ENCODE measurements around the gene KIAA0753. TPM values are rescaled to one million over a fixed set of nuclear protein-coding genes. Genes with fewer than 3 reads are reported as not detected.

The KIAA0753 gene
- total RNA-seq, 6 experiments from 2014 or later = 3.7 to 6.5 (median 4.9) TPM

DNA sequence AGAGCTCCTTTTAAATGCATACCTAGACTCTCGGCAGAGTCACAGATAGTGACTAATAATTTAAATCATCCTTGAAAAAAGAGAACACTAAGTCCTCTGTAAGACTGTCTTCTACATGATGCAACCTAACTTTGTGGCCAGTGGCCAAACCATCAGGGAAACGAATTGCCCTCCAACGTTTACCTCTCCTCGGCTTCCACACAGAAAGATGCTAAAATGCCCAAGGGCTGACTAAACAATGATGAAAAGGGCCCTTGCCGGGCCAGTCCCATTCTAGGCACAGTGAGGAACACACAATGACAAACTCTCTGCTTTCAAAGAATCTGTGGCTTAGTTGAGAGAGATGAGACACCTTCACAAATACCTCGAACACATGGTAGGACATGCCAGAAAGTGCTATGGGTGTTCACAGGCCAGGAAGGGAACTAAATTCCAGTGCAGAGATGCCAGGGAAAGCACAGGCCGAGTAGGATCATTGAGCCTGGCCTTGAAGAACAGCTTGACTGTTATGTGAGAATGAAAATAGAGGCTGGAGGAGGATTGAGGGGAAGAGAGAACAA is 48.8 kb downstream of the KIAA0753 start:
- ATAC-seq (no peak), DNase-seq (no peak)
- Histone ChIP-seq H3K36me3 (peaks cover 0 to 24% (median 10%) of the 10 kb centered on the region in 4 donors), H3K4me1 (no peaks in the 10 kb centered on the region), H3K9me3 (no peaks in the 10 kb centered on the region), H3K27me3 (no peaks in the 10 kb centered on the region), H3K27ac (no peak overlapping the region), H3K4me3 (no peak overlapping the region)
- intact Hi-C loops (cut with DNase I) = no loop called here
- 73% methylated on average over 5 of the region's 7 CpGs for WGBS (ENCODE audit: insufficient coverage, low coverage, low lambda C conversion rate, missing lambda C conversion rate)
- TF ChIP-seq, protein P1, sequence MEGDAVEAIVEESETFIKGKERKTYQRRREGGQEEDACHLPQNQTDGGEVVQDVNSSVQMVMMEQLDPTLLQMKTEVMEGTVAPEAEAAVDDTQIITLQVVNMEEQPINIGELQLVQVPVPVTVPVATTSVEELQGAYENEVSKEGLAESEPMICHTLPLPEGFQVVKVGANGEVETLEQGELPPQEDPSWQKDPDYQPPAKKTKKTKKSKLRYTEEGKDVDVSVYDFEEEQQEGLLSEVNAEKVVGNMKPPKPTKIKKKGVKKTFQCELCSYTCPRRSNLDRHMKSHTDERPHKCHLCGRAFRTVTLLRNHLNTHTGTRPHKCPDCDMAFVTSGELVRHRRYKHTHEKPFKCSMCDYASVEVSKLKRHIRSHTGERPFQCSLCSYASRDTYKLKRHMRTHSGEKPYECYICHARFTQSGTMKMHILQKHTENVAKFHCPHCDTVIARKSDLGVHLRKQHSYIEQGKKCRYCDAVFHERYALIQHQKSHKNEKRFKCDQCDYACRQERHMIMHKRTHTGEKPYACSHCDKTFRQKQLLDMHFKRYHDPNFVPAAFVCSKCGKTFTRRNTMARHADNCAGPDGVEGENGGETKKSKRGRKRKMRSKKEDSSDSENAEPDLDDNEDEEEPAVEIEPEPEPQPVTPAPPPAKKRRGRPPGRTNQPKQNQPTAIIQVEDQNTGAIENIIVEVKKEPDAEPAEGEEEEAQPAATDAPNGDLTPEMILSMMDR (IDR thresholded peaks at IDR 0.05) = no peak
- TF ChIP-seq POLR2A (IDR thresholded peaks at IDR 0.05) = no peak

DNA sequence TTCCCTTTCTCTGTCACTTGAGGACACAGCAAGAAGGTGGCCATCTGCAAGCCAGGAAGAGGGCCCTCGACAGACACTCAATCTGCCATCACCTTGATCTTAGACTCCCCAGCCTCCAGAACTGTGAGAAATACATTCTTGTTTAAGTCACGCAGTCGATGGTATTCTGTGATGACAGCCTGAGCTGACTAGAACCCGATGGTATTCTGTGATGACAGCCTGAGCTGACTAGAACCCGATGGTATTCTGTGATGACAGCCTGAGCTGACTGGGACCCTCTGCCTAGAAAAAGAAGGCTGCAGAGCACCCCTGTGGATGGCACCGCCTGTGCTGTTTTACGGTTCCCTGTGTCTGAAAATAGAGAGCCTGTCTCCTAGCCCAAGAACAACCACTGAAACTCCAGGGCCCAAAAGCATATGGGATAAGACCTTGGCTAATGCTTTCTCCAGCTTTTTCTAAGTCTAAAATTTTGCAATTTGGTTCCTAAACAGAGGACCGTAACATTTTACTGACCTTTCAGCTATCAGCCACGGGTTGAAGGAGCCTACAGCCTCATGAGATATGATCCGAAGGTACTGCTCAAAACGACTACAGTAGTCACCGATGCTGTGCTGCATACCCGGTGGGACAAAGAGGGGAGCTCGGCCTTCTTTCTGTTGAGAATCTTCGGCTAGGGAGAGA is 51.1 kb downstream of the KIAA0753 start:
- H3K27me3 ChIP-seq = no peaks in the 10 kb centered on the region
- no peaks in the 10 kb centered on the region for H3K4me1 ChIP-seq
- H3K4me3 ChIP-seq = no peak overlapping the region
- H3K9me3 ChIP-seq = no peaks in the 10 kb centered on the region
- WGBS (ENCODE audit: insufficient coverage, low coverage, low lambda C conversion rate, missing lambda C conversion rate) = 94% methylated on average over 9 of the region's 15 CpGs
- DNase-seq (no peak), ATAC-seq (no peak)
- H3K36me3 ChIP-seq = peaks cover 0 to 13% (median 10%) of the 10 kb centered on the region in 4 donors
- TF ChIP-seq, protein P1 (IDR thresholded peaks at IDR 0.05) = no peak
- TF ChIP-seq POLR2A (IDR thresholded peaks at IDR 0.05) = no peak
- intact Hi-C loops (cut with DNase I) = no loop called here
- H3K27ac ChIP-seq = no peak overlapping the region

DNA sequence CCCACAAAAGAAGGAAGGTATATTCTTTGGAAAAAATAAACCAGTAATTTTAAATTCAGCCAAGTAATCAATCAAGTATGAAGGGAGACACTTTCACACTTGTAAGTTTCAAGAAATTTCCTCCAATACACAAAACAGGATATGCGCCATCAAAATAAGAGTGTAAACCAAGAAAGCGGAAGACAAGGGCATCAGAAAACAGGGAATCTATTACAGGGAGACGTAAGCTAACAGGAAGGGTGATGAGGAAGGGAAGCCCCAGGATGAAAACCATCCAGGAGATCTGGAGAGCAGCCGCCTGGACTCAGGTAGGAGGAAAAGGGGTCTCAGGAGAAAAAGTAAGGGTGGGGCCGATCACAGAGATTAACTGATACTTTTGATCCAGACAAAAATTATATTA is 52.3 kb downstream of the KIAA0753 start:
- H3K4me3 ChIP-seq = no peak overlapping the region
- H3K9me3 ChIP-seq = no peaks in the 10 kb centered on the region
- DNase-seq (no peak), ATAC-seq (peak in 3 of 4 donors; percentile 17 to 63 (median 52))
- no peak for TF ChIP-seq POLR2A (IDR thresholded peaks at IDR 0.05)
- TF ChIP-seq, protein P1 (IDR thresholded peaks at IDR 0.05) = no peak
- no peak overlapping the region for H3K27ac ChIP-seq
- 79% methylated on average over 5 of the region's 5 CpGs for WGBS (ENCODE audit: insufficient coverage, low coverage, low lambda C conversion rate, missing lambda C conversion rate)
- intact Hi-C loops (cut with DNase I) = no loop called here
- no peaks in the 10 kb centered on the region for H3K4me1 ChIP-seq
- peaks cover 0 to 13% (median 10%) of the 10 kb centered on the region in 4 donors for H3K36me3 ChIP-seq
- no peaks in the 10 kb centered on the region for H3K27me3 ChIP-seq

DNA sequence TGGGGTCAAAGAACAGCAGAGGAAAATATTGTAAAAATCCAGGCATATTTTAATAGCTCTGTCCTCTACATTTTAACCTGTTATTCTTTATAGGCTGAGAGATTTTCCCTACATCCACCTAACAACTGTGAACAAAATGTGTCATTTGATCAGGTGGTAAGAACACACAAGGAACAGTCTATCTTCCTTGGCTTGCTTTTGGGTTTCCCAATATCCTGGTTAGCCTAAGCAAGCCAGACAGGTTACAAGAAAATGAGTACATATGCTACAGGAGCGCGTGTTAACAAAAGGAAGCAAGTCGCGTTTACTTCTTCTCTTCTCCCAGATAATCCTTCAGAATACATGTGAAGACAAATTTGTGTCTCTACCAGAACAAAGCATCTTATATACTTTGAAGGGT is 53.2 kb downstream of the KIAA0753 start:
- DNase-seq (no peak), ATAC-seq (no peak)
- 89% methylated on average over 4 of the region's 4 CpGs for WGBS (ENCODE audit: insufficient coverage, low coverage, low lambda C conversion rate, missing lambda C conversion rate)
- no peaks in the 10 kb centered on the region for H3K4me1 ChIP-seq
- H3K36me3 ChIP-seq = peaks cover 0 to 13% (median 10%) of the 10 kb centered on the region in 4 donors
- H3K27me3 ChIP-seq = no peaks in the 10 kb centered on the region
- no peak overlapping the region for H3K4me3 ChIP-seq
- no peaks in the 10 kb centered on the region for H3K9me3 ChIP-seq
- TF ChIP-seq POLR2A (IDR thresholded peaks at IDR 0.05) = no peak
- TF ChIP-seq, protein P1 (IDR thresholded peaks at IDR 0.05) = no peak
- H3K27ac ChIP-seq = no peak overlapping the region
- intact Hi-C loops (cut with DNase I) = no loop called here
